MCF 10A (cell line): ENCODE data around the gene COPS6. TPM values are rescaled to one million over a fixed set of nuclear protein-coding genes. Genes with fewer than 3 reads are reported as not detected.
A peak's percentile ranks its signal among the peaks of the same experiment; 100 is the strongest.

Source experiments
- BruUV-seq: library from RNA; stranded (reverse); fragments of 400-500 nt; replicated peaks from 2 replicates; lab custom pipeline; 2021; lab: Mats Ljungman, UMichigan
- CTCF ChIA-PET: fragments of 300-600 bp; sonication (Branson Sonifier 250); formaldehyde crosslinking; extraction: SDS; loops from one replicate; lab custom pipeline; 2021; ENCODE audit warnings: antibody characterized with exemption, inconsistent platforms; lab: Yijun Ruan, JAX
- POLR2A ChIA-PET: fragments of 300-600, 350-650 bp; sonication (Branson Sonifier 250); formaldehyde crosslinking; extraction: SDS; loops from one replicate; lab custom pipeline; 2020; ENCODE audit warnings: antibody characterized with exemption, inconsistent platforms; lab: Yijun Ruan, JAX
- DNase-seq: peaks from one replicate; pipeline ENCODE4 v3.0.0-alpha.2; 2018; ENCODE audit not compliant: unreplicated experiment
- H3K27ac Mint-ChIP-seq: one replicate; pipeline ENCODE4 v1.8.0; 2022; ENCODE audit warnings: mild to moderate bottlenecking, low read depth, mixed read lengths; ENCODE audit not compliant: unreplicated experiment
- H3K27me3 Mint-ChIP-seq: one replicate; pipeline ENCODE4 v1.8.0; 2022; ENCODE audit warnings: mixed read lengths; ENCODE audit not compliant: insufficient read depth, unreplicated experiment
- H3K36me3 Mint-ChIP-seq: one replicate; pipeline ENCODE4 v1.8.0; 2022; ENCODE audit warnings: mild to moderate bottlenecking, moderate library complexity, mixed read lengths; ENCODE audit not compliant: insufficient read depth, unreplicated experiment
- H3K4me1 Mint-ChIP-seq: one replicate; pipeline ENCODE4 v1.8.0; 2022; ENCODE audit warnings: mixed read lengths; ENCODE audit not compliant: insufficient read depth, unreplicated experiment
- H3K4me3 Mint-ChIP-seq: one replicate; pipeline ENCODE4 v1.8.0; 2022; ENCODE audit warnings: mild to moderate bottlenecking, moderate library complexity, mixed read lengths; ENCODE audit not compliant: unreplicated experiment
- H3K9me3 Mint-ChIP-seq: one replicate; pipeline ENCODE4 v1.8.0; 2022; ENCODE audit warnings: mixed read lengths; ENCODE audit not compliant: unreplicated experiment
- intact Hi-C: fragments of 100-400 bp; cut with micrococcal nuclease; formaldehyde crosslinking; loops from 2 replicates; pipeline ENCODE4 v1.14.1; 2022
- total RNA-seq: library from RNA; stranded (reverse); gene quantifications from 2 replicates; pipeline ENCODE4 v1.2.3, GENCODE V29; 2022
- TF ChIP-seq, protein P1 (sequence below): fragments of 200-600 bp; IDR thresholded peaks from one replicate; pipeline ENCODE4 v1.8.0; 2022; ENCODE audit warnings: antibody characterized with exemption, mild to moderate bottlenecking; ENCODE audit not compliant: unreplicated experiment

COPS6 gene
- total RNA-seq, 1 experiment from 2014 or later = 103 TPM

DNA sequence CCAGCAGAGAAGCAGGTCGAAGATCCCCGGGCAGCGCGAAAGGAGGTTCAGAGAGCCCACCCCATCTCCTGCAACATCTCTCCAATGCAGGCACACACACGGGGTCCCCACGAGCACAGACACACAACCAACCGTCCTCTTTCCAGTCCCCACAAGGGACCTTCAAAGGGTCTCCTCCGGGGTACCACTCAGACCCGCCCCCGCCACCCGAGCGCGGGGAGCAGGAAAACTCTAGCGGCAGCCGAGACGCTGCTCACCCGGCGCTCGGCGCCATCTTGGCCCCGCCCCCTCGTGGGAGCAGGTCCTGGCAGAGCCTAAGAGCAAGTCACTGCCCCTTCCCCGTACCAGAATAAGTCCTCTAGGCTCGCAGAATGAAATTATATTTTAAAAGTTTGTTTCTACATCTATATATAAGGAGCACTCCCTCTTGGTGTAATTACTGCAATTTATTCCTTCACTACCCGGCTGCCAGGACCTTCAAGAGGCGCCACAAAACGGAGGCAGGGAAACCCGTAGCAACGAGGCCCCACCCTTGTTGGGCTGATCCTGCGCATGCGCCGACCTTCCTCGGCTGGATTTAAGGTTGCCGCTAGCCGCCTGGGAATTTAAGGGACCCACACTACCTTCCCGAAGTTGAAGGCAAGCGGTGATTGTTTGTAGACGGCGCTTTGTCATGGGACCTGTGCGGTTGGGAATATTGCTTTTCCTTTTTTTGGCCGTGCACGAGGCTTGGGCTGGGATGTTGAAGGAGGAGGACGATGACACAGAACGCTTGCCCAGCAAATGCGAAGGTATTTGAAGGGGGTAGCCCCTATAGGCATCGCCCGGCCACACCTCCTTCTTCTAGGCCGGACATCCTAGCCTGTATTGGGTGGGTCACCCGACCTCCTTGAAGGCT, 30.6 kb downstream of the COPS6 start, which contains the start of the genes CNPY4 and TAF6:
Gene CNPY4 (plus strand): TSS at position 563 of the 898 bp plus-strand sequence. CDS start 111 bp downstream, at position 674.
Gene TAF6 (minus strand): TSS at position 287 of the 898 bp plus-strand sequence. CDS start 5,149 bp downstream, outside the sequence.
- Mint-ChIP-seq H3K9me3 (no peaks in the 10 kb centered on the region), H3K4me1 (peaks cover 7% of the 10 kb centered on the region), H3K36me3 (peaks cover 21% of the 10 kb centered on the region), H3K27me3 (no peaks in the 10 kb centered on the region), H3K27ac (peak within 1 kb of the TSS; percentile 99), H3K4me3 (peak within 1 kb of the TSS; percentile 98)
- TF ChIP-seq, protein P1, sequence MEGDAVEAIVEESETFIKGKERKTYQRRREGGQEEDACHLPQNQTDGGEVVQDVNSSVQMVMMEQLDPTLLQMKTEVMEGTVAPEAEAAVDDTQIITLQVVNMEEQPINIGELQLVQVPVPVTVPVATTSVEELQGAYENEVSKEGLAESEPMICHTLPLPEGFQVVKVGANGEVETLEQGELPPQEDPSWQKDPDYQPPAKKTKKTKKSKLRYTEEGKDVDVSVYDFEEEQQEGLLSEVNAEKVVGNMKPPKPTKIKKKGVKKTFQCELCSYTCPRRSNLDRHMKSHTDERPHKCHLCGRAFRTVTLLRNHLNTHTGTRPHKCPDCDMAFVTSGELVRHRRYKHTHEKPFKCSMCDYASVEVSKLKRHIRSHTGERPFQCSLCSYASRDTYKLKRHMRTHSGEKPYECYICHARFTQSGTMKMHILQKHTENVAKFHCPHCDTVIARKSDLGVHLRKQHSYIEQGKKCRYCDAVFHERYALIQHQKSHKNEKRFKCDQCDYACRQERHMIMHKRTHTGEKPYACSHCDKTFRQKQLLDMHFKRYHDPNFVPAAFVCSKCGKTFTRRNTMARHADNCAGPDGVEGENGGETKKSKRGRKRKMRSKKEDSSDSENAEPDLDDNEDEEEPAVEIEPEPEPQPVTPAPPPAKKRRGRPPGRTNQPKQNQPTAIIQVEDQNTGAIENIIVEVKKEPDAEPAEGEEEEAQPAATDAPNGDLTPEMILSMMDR = no peak
- peak; percentile 96 for DNase-seq
- intact Hi-C loops = loop anchor here (1.0 kb wide), 1 partner anchor 18 kb away; the partner anchor contains the start of genes AP4M1 and MCM7
- ChIA-PET CTCF (interaction anchor here (0.6 kb wide), 1 partner anchor 13 kb away, joined by 3 read pairs; no protein-coding TSS in a partner anchor), POLR2A (interaction anchor here (1.5 to 2.5 kb wide), 3 partner anchors 18 to 37 kb away, joined by 3 to 18 read pairs (median 6); partner anchors contain the start of genes AP4M1 and MCM7)
- BruUV-seq = no TSS peak

DNA sequence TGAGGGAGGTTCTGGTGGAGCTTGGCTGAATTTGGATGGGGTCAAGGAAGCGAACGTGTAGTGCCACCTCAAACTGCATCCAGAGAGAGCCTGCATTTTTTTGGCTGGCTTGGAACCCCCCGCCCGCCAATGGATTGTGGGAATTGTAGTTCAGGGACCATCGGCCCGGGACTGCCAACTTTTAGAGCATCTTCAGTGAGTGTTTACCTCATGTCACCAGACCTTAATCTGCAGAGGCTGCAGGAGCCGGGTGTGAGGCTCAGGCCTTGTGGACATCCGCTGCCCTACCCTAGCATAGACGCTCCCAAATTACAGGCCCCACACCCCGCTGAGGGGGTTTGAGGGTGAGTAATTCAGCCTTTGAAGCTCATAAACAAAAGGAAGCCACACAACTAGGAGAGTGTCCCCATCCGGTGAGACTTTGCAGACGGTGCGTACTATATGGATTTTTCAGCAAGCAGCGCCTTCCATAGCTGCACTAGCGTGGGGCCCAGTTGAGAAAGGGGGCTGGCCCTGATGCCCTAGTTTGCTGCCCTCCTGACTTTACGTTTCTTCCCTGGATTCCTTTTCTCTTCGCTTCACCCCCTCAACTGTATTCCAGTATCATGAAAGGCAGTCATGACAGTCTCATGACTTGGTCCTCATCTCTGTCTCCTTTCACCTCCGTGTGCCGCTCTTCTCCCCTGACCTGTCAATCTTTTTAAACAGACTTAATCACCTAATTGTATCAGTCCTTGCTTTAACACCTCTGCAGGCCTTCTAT, 31.4 kb downstream of the COPS6 start:
- peak overlapping the region; percentile 98 for H3K4me3 Mint-ChIP-seq
- peak; percentile 46 for DNase-seq
- POLR2A ChIA-PET = interaction anchor here (1.0 to 2.5 kb wide), 5 partner anchors 19 to 38 kb away, joined by 3 to 18 read pairs (median 5); partner anchors contain the start of genes AP4M1, COPS6, LAMTOR4 and MCM7
- no TSS peak for BruUV-seq
- H3K27me3 Mint-ChIP-seq = no peaks in the 10 kb centered on the region
- no peaks in the 10 kb centered on the region for H3K9me3 Mint-ChIP-seq
- peak overlapping the region; percentile 99 for H3K27ac Mint-ChIP-seq
- CTCF ChIA-PET = interaction anchor here (0.6 to 0.7 kb wide), 2 partner anchors 13 to 23 kb away, joined by 3 read pairs; no protein-coding TSS in a partner anchor
- intact Hi-C loops = loop anchor here (1.0 kb wide), 1 partner anchor 19 kb away; the partner anchor contains the start of genes AP4M1 and MCM7
- TF ChIP-seq, protein P1 = no peak
- H3K36me3 Mint-ChIP-seq = peaks cover 12% of the 10 kb centered on the region
- H3K4me1 Mint-ChIP-seq = peaks cover 7% of the 10 kb centered on the region

DNA sequence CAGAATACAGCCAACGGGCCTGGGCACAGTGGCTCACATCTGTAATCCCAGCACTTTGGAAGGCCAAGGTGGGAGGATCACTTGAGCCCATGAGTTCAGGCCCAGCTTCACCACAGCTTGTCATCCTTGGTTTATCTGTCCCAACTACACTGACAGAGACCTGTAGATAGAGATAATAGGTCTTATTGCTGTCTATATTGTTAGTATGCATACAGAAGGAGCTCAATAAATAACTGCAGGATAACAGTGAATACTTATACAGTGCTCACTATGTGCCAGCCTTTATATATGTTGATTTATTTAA, 31.9 kb downstream of the COPS6 start:
- no peak for DNase-seq
- Mint-ChIP-seq H3K9me3 (no peaks in the 10 kb centered on the region), H3K4me3 (peak overlapping the region; percentile 98), H3K36me3 (peaks cover 11% of the 10 kb centered on the region), H3K4me1 (peaks cover 7% of the 10 kb centered on the region), H3K27ac (peak overlapping the region; percentile 9), H3K27me3 (no peaks in the 10 kb centered on the region)
- TF ChIP-seq, protein P1 = no peak
- CTCF ChIA-PET = interaction anchor here (0.7 kb wide), 1 partner anchor 23 kb away, joined by 3 read pairs; no protein-coding TSS in a partner anchor
- no TSS peak for BruUV-seq
- intact Hi-C loops = no loop called here
- POLR2A ChIA-PET = interaction anchor here (0.5 to 2.5 kb wide), 6 partner anchors 20 to 562 kb away, joined by 3 to 18 read pairs (median 5); partner anchors contain the start of genes AP4M1, COPS6, LAMTOR4 and MCM7
